SK-N-SH (cell line): ENCODE data around the gene DCST1. TPM values are rescaled to one million over a fixed set of nuclear protein-coding genes. Genes with fewer than 3 reads are reported as not detected.

ENCODE experiments used
- CTCF ChIA-PET: fragments of 300-600, 350-600 bp; formaldehyde crosslinking; extraction: SDS; loops from one replicate; lab custom pipeline; 2021; lab: Yijun Ruan, JAX
- POLR2A ChIA-PET: fragments of 350-600 bp; sonication (Branson Sonifier 250); formaldehyde crosslinking; extraction: SDS; loops from one replicate; lab custom pipeline; 2020; ENCODE audit warnings: antibody characterized with exemption, inconsistent platforms; lab: Yijun Ruan, JAX
- DNase-seq: peaks from one replicate; pipeline ENCODE4 v3.0.0; 2012
- H2AFZ ChIP-seq: fragments of 200-600 bp; sonication (generic); 2 replicates; pipeline ENCODE4 v1.8.1; 2016; ENCODE audit warnings: antibody characterized with exemption, mild to moderate bottlenecking, low read depth
- H3F3A ChIP-seq: fragments of 200-600 bp; sonication (generic); replicated peaks from 2 replicates; pipeline ENCODE3; 2016; ENCODE audit warnings: antibody characterized with exemption, mild to moderate bottlenecking; ENCODE audit not compliant: insufficient read depth
- H3K27ac ChIP-seq, 2 experiments: fragments of 200-500 bp in 1 of 2; fragments of 200-600 bp in 1 of 2; sonication (Bioruptor generic) in 1 of 2; sonication (generic), shearing (Covaris generic) in 1 of 2; 2 replicates each; pipeline versions ENCODE4 v1.5.1 to v1.6.1; 2014 to 2016; ENCODE audit warnings: low read depth in 2 of 2, inconsistent platforms in 1 of 2, low read length in 1 of 2, mild to moderate bottlenecking in 1 of 2, mixed read lengths in 1 of 2
- H3K27me3 ChIP-seq: fragments of 200-600 bp; sonication (generic), shearing (Covaris generic); 2 replicates; pipeline ENCODE4 v1.6.1; 2016; ENCODE audit warnings: mixed run types; ENCODE audit not compliant: insufficient read depth
- H3K36me3 ChIP-seq, 2 experiments: fragments of 200-500 bp in 1 of 2; fragments of 200-600 bp in 1 of 2; sonication (Bioruptor generic) in 1 of 2; sonication (generic) in 1 of 2; replicated peaks in 1 of 2; 2 replicates each; pipeline versions ENCODE3 to v1.5.1; 2014 to 2016; ENCODE audit warnings: low read length in 1 of 2, mild to moderate bottlenecking in 1 of 2; ENCODE audit not compliant: insufficient read depth in 2 of 2, control insufficient read depth in 1 of 2
- H3K4me1 ChIP-seq, 2 experiments: fragments of 200-500 bp in 1 of 2; fragments of 200-600 bp in 1 of 2; sonication (Bioruptor generic) in 1 of 2; sonication (generic), shearing (Covaris generic) in 1 of 2; 2 replicates each; pipeline versions ENCODE4 v1.5.1 to v1.6.1; 2014 to 2016; ENCODE audit warnings: low read depth in 1 of 2, low read length in 1 of 2, mixed run types in 1 of 2; ENCODE audit not compliant: insufficient read depth in 2 of 2, control insufficient read depth in 1 of 2
- H3K4me2 ChIP-seq: fragments of 200-600 bp; sonication (generic), shearing (Covaris generic); 2 replicates; pipeline ENCODE4 v1.6.1; 2017; ENCODE audit warnings: mixed run types
- H3K4me3 ChIP-seq, 2 experiments: fragments of 200-500 bp in 1 of 2; fragments of 200-600 bp in 1 of 2; sonication (Bioruptor generic) in 1 of 2; sonication (generic), shearing (Covaris generic) in 1 of 2; 2 replicates each; pipeline versions ENCODE4 v1.5.1 to v1.8.1; 2014 to 2016; ENCODE audit warnings: low read depth in 2 of 2, inconsistent platforms in 1 of 2, low read length in 1 of 2, mild to moderate bottlenecking in 1 of 2, mixed read lengths in 1 of 2, moderate library complexity in 1 of 2
- H3K79me2 ChIP-seq: fragments of 200-600 bp; sonication (generic); 2 replicates; pipeline ENCODE4 v1.8.1; 2017; ENCODE audit warnings: mild to moderate bottlenecking; ENCODE audit not compliant: insufficient read depth
- H3K9ac ChIP-seq: fragments of 200-600 bp; sonication (generic); 2 replicates; pipeline ENCODE4 v1.6.1; 2017; ENCODE audit warnings: mixed run types
- H3K9me2 ChIP-seq: fragments of 200-600 bp; sonication (generic); 2 replicates; pipeline ENCODE4 v1.6.1; 2017; ENCODE audit warnings: mixed run types
- H3K9me3 ChIP-seq: fragments of 200-600 bp; sonication (generic); 2 replicates; pipeline ENCODE4 v1.6.1; 2017; ENCODE audit warnings: mixed run types, mild to moderate bottlenecking, moderate library complexity
- H4K20me1 ChIP-seq: fragments of 200-600 bp; sonication (generic); 2 replicates; pipeline ENCODE4 v1.6.1; 2017; ENCODE audit warnings: mild to moderate bottlenecking, mixed run types; ENCODE audit not compliant: insufficient read depth
- ELF1 ChIP-seq: IDR thresholded peaks from 2 replicates; pipeline ENCODE4 v1.4.0; 2012
- FOSL2 ChIP-seq: IDR thresholded peaks from 2 replicates; pipeline ENCODE4 v1.4.0; 2012; ENCODE audit warnings: low read depth, mild to moderate bottlenecking, moderate library complexity, borderline replicate concordance
- FOXJ3 ChIP-seq: sonication (generic); formaldehyde crosslinking; IDR thresholded peaks from 2 replicates; pipeline ENCODE4 v1.5.1; 2020; ENCODE audit warnings: mild to moderate bottlenecking, missing genetic modification reagents
- FOXM1 ChIP-seq: IDR thresholded peaks from 2 replicates; pipeline ENCODE4 v1.4.0; 2012; ENCODE audit warnings: low read depth, mild to moderate bottlenecking
- GATA2 ChIP-seq: sonication (generic); formaldehyde crosslinking; IDR thresholded peaks from 2 replicates; pipeline ENCODE4 v1.5.0; 2020; ENCODE audit warnings: mild to moderate bottlenecking, missing genetic modification reagents
- JUND ChIP-seq: IDR thresholded peaks from 2 replicates; pipeline ENCODE4 v1.4.0; 2012
- MAX ChIP-seq: IDR thresholded peaks from 2 replicates; pipeline ENCODE4 v1.4.0; 2012; ENCODE audit warnings: low read depth
- NFIC ChIP-seq: IDR thresholded peaks from 2 replicates; pipeline ENCODE4 v1.4.0; 2012; ENCODE audit warnings: borderline replicate concordance
- PBX3 ChIP-seq: IDR thresholded peaks from 2 replicates; pipeline ENCODE4; 2012
- RCOR1 ChIP-seq: fragments of 150-350 bp; IDR thresholded peaks from 2 replicates; pipeline ENCODE4 v1.6.1; 2017; ENCODE audit warnings: antibody characterized with exemption, low read length
- RFX5 ChIP-seq: IDR thresholded peaks from 2 replicates; pipeline ENCODE4 v1.6.1; 2012; ENCODE audit warnings: mild to moderate bottlenecking, improper control_type of control experiment, low read length
- RXRA ChIP-seq: IDR thresholded peaks from 2 replicates; pipeline ENCODE4 v1.4.0; 2012; ENCODE audit warnings: low read depth, mild to moderate bottlenecking, borderline replicate concordance
- SMC3 ChIP-seq: IDR thresholded peaks from 2 replicates; pipeline ENCODE4 v1.6.1; 2012; ENCODE audit warnings: low read depth, low read length, improper control_type of control experiment
- USF1 ChIP-seq: IDR thresholded peaks from 2 replicates; pipeline ENCODE4 v1.4.0; 2012; ENCODE audit warnings: low read depth, borderline replicate concordance
- YY1 ChIP-seq: IDR thresholded peaks from 2 replicates; pipeline ENCODE4 v1.4.0; 2012; ENCODE audit warnings: low read depth, mild to moderate bottlenecking
- ZBTB33 ChIP-seq: IDR thresholded peaks from 2 replicates; pipeline ENCODE4 v1.4.0; 2012; ENCODE audit warnings: low read depth, borderline replicate concordance
- WGBS: methylation state at CpG from one replicate; pipeline ENCODE4 v1.1.6; 2017; ENCODE audit warnings: low lambda C conversion rate; 5-methylcytosine and 5-hydroxymethylcytosine counted together
- polyA plus RNA-seq, 3 experiments: library from polyadenylated mRNA; depleted of rRNA; stranded (reverse); fragments of >200 nt; gene quantifications; 2 replicates each; pipeline ENCODE4 v1.2.3, GENCODE V29; 2012

DCST1 gene
- polyA plus RNA-seq, 1 of the 3 experiments (the other 2 are of a cell fraction) = not detected

GRCh38 chr1:155042789-155043188, 9.2 kb downstream of the DCST1 start:
- CTCF ChIA-PET = interaction anchor here (1.0 to 26.0 kb wide), 7 partner anchors 8 to 125 kb away, joined by 3 to 573 read pairs (median 25); partner anchors contain the start of genes ADAM15, EFNA3 and EFNA4
- Histone ChIP-seq H3K9me3 (no peaks in the 10 kb centered on the region), H3K4me1 (peaks cover 7 to 12% of the 10 kb centered on the region in 2 experiments; a peak in 1 of 4 replicates), H3K27me3 (no peaks in the 10 kb centered on the region), H3K79me2 (no peaks in the 10 kb centered on the region), H3K36me3 (no peaks in the 10 kb centered on the region), H3K27ac (no peak overlapping the region), H3K9me2 (no peaks in the 10 kb centered on the region), H3K9ac (no peak overlapping the region), H2AFZ (no peak overlapping the region), H3F3A (no peaks in the 10 kb centered on the region)
- POLR2A ChIA-PET = interaction anchor here (1.7 kb wide), 1 partner anchor 39 kb away, joined by 5 read pairs; no protein-coding TSS in a partner anchor
- DNase-seq = no peak
- TF ChIP-seq RXRA = no peak
- no peak for TF ChIP-seq SMC3
- TF ChIP-seq JUND = no peak
- TF ChIP-seq GATA2 (CRISPR knock-in tag) = no peak
- no peak for TF ChIP-seq FOXJ3
- TF ChIP-seq RCOR1 = no peak
- TF ChIP-seq RFX5 = no peak
- no peak for TF ChIP-seq USF1
- no peak for TF ChIP-seq NFIC
- no peak for TF ChIP-seq FOXM1
- TF ChIP-seq FOSL2 = no peak
- TF ChIP-seq ZBTB33 = no peak
- no peak for TF ChIP-seq YY1
- TF ChIP-seq PBX3 = no peak
- no peak for TF ChIP-seq ELF1
- TF ChIP-seq MAX = no peak
- TF ChIP-seq, all 33 proteins: peak for 0
- 63% methylated on average over 5 of the region's 5 CpGs for WGBS
- H3K4me3 ChIP-seq = no peak overlapping the region
- no peak overlapping the region for H3K4me2 ChIP-seq
- H4K20me1 ChIP-seq = no peaks in the 10 kb centered on the region
